GM12878 (cell line): ENCODE results near the gene TAF10.

Experiments used
- CHD1 ChIP-seq: IDR thresholded peaks from 2 replicates; pipeline ENCODE4 v1.6.1; 2012; ENCODE audit warnings: low read depth, low read length, improper control_type of control experiment
- HDAC2 ChIP-seq: fragments of 200-600 bp; sonication (generic); IDR thresholded peaks from 2 replicates; pipeline ENCODE4 v1.6.1; 2017
- MLLT1 ChIP-seq: fragments of 450-650 bp; IDR thresholded peaks from 2 replicates; pipeline ENCODE4 v1.6.1; 2016; ENCODE audit warnings: mild to moderate bottlenecking
- MTA3 ChIP-seq: IDR thresholded peaks from 2 replicates; pipeline ENCODE4 v1.6.1; 2012; ENCODE audit warnings: low read length, inconsistent platforms, borderline replicate concordance
- MYC ChIP-seq: IDR thresholded peaks from 2 replicates; pipeline ENCODE4 v1.6.1; 2011; ENCODE audit warnings: mild to moderate bottlenecking, low read length, moderate library complexity, inconsistent platforms; ENCODE audit not compliant: insufficient read depth, insufficient replicate concordance, insufficient read length, severe bottlenecking
- NR2C2 ChIP-seq: IDR thresholded peaks from 2 replicates; pipeline ENCODE4 v1.6.1; 2011; ENCODE audit warnings: borderline replicate concordance, low read depth; ENCODE audit not compliant: control insufficient read depth, insufficient read length
- POLR2A ChIP-seq: IDR thresholded peaks from 2 replicates; pipeline ENCODE4 v1.6.1; 2011; ENCODE audit warnings: low read depth, mild to moderate bottlenecking, low read length
- RAD21 ChIP-seq: IDR thresholded peaks from 2 replicates; pipeline ENCODE4 v1.6.1; 2011; ENCODE audit warnings: mild to moderate bottlenecking, low read depth, low read length, moderate library complexity; ENCODE audit not compliant: insufficient read depth
- RBBP5 ChIP-seq: fragments of 200-600 bp; sonication (generic); conservative IDR thresholded peaks from 2 replicates; pipeline ENCODE4 v1.6.1; 2016
- REST ChIP-seq: IDR thresholded peaks from 2 replicates; pipeline ENCODE4 v1.6.1; 2012; ENCODE audit warnings: mild to moderate bottlenecking, low read depth, low read length
- ZNF274 ChIP-seq: IDR thresholded peaks from one replicate; pipeline ENCODE4 v1.8.0; 2011; ENCODE audit not compliant: insufficient read length, insufficient read depth
- ZZZ3 ChIP-seq: IDR thresholded peaks from 2 replicates; pipeline ENCODE4 v1.6.1; 2011; ENCODE audit warnings: low read depth; ENCODE audit not compliant: control insufficient read depth, insufficient read length
- TF ChIP-seq, protein P1 (sequence below), 3 experiments: IDR thresholded peaks in 2 of 3; conservative IDR thresholded peaks in 1 of 3; 2 replicates each; pipeline ENCODE4 v1.5.1; 2011; ENCODE audit warnings: low read depth in 3 of 3, low read length in 3 of 3, mild to moderate bottlenecking in 3 of 3, control low read depth in 2 of 3, moderate library complexity in 2 of 3, inconsistent platforms in 1 of 3, mixed read lengths in 1 of 3; ENCODE audit not compliant: control insufficient read depth in 2 of 3, insufficient read depth in 1 of 3; ENCODE audit errors: extremely low read depth in 1 of 3

GRCh38 chr11:6611092-6611962 lies 689 bp downstream of the TAF10 start:
- TF ChIP-seq ZZZ3, result no peak
- TF ChIP-seq MLLT1, result no peak
- no peak for TF ChIP-seq HDAC2
- no peak for TF ChIP-seq RBBP5
- TF ChIP-seq, protein P1, sequence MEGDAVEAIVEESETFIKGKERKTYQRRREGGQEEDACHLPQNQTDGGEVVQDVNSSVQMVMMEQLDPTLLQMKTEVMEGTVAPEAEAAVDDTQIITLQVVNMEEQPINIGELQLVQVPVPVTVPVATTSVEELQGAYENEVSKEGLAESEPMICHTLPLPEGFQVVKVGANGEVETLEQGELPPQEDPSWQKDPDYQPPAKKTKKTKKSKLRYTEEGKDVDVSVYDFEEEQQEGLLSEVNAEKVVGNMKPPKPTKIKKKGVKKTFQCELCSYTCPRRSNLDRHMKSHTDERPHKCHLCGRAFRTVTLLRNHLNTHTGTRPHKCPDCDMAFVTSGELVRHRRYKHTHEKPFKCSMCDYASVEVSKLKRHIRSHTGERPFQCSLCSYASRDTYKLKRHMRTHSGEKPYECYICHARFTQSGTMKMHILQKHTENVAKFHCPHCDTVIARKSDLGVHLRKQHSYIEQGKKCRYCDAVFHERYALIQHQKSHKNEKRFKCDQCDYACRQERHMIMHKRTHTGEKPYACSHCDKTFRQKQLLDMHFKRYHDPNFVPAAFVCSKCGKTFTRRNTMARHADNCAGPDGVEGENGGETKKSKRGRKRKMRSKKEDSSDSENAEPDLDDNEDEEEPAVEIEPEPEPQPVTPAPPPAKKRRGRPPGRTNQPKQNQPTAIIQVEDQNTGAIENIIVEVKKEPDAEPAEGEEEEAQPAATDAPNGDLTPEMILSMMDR (IDR thresholded peaks at IDR 0.05 in 2 of 3, conservative IDR thresholded peaks at IDR 0.05 in 1 of 3; ENCODE audit: control insufficient read depth in 2 of 3, extremely low read depth in 1 of 3, insufficient read depth in 1 of 3, low read depth in 3 of 3, low read length in 3 of 3), result no peak
- no peak for TF ChIP-seq ZNF274
- peak; percentile 70; the same call in 1 of the 2 replicates for TF ChIP-seq MTA3
- no peak for TF ChIP-seq MYC
- no peak for TF ChIP-seq POLR2A
- TF ChIP-seq REST, result no peak
- no peak for TF ChIP-seq RAD21
- TF ChIP-seq NR2C2, result no peak
- no peak for TF ChIP-seq CHD1
